Measurements from ENCODE around the gene RSU1.

RSU1 gene

GRCh38 chr10:16779384-16779915 is 37.8 kb downstream of the RSU1 start:
- no peak overlapping the region for H3K4me3 ChIP-seq (ENCODE audit: control insufficient read depth, low read depth, low read length)
- no peak for DNase-seq (ENCODE audit: low read depth)
- TF ChIP-seq, protein P1, sequence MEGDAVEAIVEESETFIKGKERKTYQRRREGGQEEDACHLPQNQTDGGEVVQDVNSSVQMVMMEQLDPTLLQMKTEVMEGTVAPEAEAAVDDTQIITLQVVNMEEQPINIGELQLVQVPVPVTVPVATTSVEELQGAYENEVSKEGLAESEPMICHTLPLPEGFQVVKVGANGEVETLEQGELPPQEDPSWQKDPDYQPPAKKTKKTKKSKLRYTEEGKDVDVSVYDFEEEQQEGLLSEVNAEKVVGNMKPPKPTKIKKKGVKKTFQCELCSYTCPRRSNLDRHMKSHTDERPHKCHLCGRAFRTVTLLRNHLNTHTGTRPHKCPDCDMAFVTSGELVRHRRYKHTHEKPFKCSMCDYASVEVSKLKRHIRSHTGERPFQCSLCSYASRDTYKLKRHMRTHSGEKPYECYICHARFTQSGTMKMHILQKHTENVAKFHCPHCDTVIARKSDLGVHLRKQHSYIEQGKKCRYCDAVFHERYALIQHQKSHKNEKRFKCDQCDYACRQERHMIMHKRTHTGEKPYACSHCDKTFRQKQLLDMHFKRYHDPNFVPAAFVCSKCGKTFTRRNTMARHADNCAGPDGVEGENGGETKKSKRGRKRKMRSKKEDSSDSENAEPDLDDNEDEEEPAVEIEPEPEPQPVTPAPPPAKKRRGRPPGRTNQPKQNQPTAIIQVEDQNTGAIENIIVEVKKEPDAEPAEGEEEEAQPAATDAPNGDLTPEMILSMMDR (IDR thresholded peaks at IDR 0.05; ENCODE audit: control insufficient read depth, insufficient read depth, low read depth, low read length, missing control alignments), result no peak

- TF ChIP-seq, protein P1 (IDR thresholded peaks at IDR 0.05; ENCODE audit: control insufficient read depth, insufficient read depth, low read depth, low read length, missing control alignments), result peak; percentile 56
- no peak overlapping the region for H3K4me3 ChIP-seq (ENCODE audit: control insufficient read depth, low read depth, low read length)
- DNase-seq (ENCODE audit: low read depth), result peak; percentile 5
Observed at GRCh38 chr10:16777473-16778370, 39.5 kb downstream of the RSU1 start.

DNA sequence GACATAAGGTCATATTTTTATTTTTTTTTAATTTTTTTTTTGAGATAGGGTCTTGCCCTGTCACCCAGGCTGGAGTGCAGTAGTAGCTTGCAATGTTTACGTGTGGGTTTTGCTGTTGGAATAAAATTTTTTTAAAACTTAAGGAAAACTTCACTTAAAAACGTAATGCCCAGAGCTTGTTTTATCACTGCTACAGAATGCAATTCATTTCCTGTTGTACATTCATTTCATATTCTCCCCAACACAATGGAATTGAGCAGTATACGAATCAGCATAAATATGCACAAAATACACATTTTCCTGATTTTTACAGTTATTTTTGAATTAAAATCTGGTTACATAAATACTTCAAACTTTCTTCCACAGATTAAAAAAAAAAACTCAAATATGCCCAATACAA is 40.3 kb downstream of the RSU1 start:
- TF ChIP-seq, protein P1 (IDR thresholded peaks at IDR 0.05; ENCODE audit: control insufficient read depth, insufficient read depth, low read depth, low read length, missing control alignments), result no peak
- DNase-seq (ENCODE audit: low read depth), result no peak
- H3K4me3 ChIP-seq (ENCODE audit: control insufficient read depth, low read depth, low read length), result no peak overlapping the region

- no peak for DNase-seq (ENCODE audit: low read depth)
- H3K4me3 ChIP-seq (ENCODE audit: control insufficient read depth, low read depth, low read length), result no peak overlapping the region
- TF ChIP-seq, protein P1 (IDR thresholded peaks at IDR 0.05; ENCODE audit: control insufficient read depth, insufficient read depth, low read depth, low read length, missing control alignments), result no peak
Observed at GRCh38 chr10:16773334-16773733, 43.9 kb downstream of the RSU1 start.

DNA sequence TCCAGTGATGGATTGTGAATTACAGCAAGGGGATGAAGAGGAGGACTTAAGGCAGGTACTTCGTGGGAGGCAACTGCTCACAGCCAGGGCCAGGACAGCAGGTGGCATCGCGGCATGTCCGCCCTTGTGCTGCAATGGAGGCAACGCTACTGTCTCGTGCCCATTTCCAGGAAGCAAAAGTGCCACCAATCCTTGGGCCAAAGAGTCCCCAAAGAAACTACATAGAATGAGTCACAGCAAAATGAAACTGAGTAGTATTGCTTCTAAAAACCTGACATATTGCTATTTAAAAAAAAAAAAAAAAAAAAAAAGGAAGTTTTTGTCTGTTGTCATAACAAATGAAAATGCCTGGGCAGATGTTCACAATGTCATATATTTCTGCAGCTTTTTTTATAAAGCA is 46.6 kb downstream of the RSU1 start:
- H3K4me3 ChIP-seq (ENCODE audit: control insufficient read depth, low read depth, low read length), result no peak overlapping the region
- TF ChIP-seq, protein P1 (IDR thresholded peaks at IDR 0.05; ENCODE audit: control insufficient read depth, insufficient read depth, low read depth, low read length, missing control alignments), result no peak
- no peak for DNase-seq (ENCODE audit: low read depth)

DNA sequence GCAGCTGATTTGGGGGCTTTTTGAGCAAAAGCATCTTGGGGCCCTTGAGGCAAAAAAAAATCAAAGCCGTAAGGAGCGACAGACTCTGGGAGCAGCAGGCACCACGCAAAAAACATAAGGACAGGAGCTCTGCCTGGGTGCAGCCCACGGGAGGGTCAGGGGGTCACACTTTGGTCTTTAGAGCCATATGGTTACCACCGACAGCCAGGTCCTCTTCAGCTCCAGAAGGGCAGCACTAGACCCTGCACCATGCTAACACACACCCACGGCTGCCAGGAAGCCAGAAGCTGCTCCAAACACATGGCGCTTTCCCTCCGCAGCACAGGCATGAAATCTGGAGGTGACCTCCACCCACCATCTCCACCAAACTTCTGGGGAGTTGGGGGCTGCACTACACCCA is 47.1 kb downstream of the RSU1 start:
- H3K4me3 ChIP-seq (ENCODE audit: control insufficient read depth, low read depth, low read length), result no peak overlapping the region
- DNase-seq (ENCODE audit: low read depth), result no peak
- TF ChIP-seq, protein P1 (IDR thresholded peaks at IDR 0.05; ENCODE audit: control insufficient read depth, insufficient read depth, low read depth, low read length, missing control alignments), result no peak
